ENCODE measurements around the gene HSPA9.
A peak's percentile ranks its signal among the peaks of the same experiment; 100 is the strongest.

Gene HSPA9

DNA sequence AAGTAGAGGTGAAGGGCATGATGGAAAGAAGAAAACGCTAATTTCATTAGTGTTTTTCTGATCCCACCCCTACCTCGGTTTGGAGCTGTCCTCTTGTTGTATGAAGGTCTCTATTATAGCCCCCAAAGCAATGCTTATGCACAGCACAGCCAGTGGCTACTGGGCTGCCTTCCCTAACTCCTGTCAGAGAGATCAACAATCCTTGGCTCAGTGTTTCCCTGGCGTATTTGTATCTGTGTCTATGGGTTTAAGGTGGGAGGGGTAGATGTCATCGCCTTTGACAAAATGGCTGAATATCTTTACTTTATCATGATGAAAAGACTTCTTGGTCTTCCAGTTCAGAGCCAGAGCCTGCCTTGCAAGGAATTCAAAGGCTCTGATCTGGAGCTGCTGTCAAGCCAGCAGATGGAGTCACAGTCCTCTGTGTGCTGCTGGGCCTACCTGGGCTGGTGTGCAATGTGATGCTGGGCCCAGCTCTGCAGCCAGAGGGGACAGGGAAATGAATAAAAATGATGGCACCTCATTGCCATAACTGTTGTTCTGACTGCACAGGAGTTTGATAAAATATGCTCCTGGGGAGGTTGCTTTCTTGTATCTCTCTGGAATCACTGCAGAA, 20.1 kb upstream of the HSPA9 start:
- in situ Hi-C loops (cut with MboI; ENCODE audit: low sequenced_read_pairs, unreplicated experiment): no loop called here
- peak; percentile 26 for TF ChIP-seq CTCF (IDR thresholded peaks at IDR 0.05; ENCODE audit: borderline replicate concordance, control extremely low read depth, extremely low read depth, insufficient read depth, missing control alignments)
- DNase-seq (ENCODE audit: low spot score): no peak

GRCh38 chr5:138594305-138595058, 19.3 kb upstream of the HSPA9 start:
- peak; percentile 5 for TF ChIP-seq CTCF (IDR thresholded peaks at IDR 0.05; ENCODE audit: borderline replicate concordance, control extremely low read depth, extremely low read depth, insufficient read depth, missing control alignments)
- DNase-seq (ENCODE audit: low spot score): no peak
- in situ Hi-C loops (cut with MboI; ENCODE audit: low sequenced_read_pairs, unreplicated experiment): no loop called here

GRCh38 chr5:138588013-138588788, 13.0 kb upstream of the HSPA9 start:
- no peak for TF ChIP-seq CTCF (IDR thresholded peaks at IDR 0.05; ENCODE audit: borderline replicate concordance, control extremely low read depth, extremely low read depth, insufficient read depth, missing control alignments)
- in situ Hi-C loops (cut with MboI; ENCODE audit: low sequenced_read_pairs, unreplicated experiment): no loop called here
- no peak for DNase-seq (ENCODE audit: low spot score)

DNA sequence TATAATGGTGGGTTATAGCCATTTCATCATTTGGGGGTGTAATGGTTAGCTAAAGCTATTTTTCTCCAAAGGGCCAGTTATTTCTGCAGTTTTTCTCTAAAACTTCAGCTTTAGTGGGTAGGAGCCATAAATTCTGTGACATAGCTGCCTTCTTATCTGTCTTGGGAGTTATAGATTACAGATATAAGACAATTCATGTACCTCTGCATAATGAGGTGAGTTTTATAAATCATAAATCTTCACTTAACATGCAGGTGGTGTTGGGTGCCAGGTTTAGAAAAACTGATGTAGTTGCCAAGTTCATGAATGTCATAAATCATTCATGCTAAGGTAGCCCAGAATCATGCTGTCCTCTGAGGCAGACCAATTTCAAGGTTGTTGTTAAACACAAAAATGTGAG, 10.0 kb upstream of the HSPA9 start:
- TF ChIP-seq CTCF (IDR thresholded peaks at IDR 0.05; ENCODE audit: borderline replicate concordance, control extremely low read depth, extremely low read depth, insufficient read depth, missing control alignments): no peak
- in situ Hi-C loops (cut with MboI; ENCODE audit: low sequenced_read_pairs, unreplicated experiment): no loop called here
- DNase-seq (ENCODE audit: low spot score): no peak

DNA sequence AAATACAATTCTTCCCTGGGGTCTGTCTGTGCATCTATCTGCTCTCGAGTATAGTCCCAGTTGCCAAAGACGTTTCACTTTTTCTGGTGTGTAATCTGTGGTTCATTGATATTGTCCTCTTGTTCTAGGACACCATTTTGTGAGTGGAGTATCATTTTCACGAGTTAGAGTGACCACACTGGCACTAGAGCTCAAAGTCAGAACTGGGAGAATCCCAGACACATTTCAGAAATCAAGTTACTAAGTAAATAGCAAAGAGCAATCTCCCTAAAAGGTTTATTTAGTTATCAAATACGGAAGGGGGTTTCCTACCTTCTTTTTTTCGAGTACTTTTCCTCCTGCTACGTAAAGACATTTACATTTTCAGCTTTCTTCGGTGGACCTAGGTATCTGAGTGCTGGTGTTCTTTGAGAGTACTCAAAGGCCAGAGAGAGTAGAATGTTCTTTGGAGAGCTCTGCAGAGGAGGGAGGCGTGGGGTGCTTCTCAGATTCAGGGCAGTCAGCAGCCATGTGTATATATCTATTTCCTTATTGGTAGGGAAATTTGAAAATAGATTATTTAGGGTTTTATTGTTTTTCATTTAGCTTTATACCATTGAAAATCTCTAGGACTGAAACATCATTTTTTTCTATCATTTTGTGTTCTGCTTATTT, 8.9 kb upstream of the HSPA9 start:
- TF ChIP-seq CTCF (IDR thresholded peaks at IDR 0.05; ENCODE audit: borderline replicate concordance, control extremely low read depth, extremely low read depth, insufficient read depth, missing control alignments): no peak
- no peak for DNase-seq (ENCODE audit: low spot score)
- in situ Hi-C loops (cut with MboI; ENCODE audit: low sequenced_read_pairs, unreplicated experiment): no loop called here

DNA sequence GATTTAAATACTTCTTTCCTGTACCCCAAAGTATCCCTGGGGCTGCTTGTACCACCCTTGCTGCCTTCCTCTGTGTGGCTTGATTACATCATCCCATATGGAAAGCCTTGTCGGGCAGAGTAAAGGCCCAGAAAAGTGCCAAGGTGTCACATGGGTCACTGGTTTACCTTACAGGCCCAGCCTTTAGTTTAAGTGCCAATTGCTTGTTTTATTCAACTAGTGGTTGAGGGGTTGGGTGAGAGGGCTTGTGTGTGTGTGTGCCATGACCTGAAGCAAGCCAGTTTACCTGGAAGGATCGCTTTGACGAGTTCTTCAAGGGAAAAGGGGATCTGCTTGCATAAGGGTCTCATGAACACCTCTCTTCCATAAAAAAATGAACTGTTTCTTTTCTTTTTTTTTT, 7.8 kb upstream of the HSPA9 start:
- no peak for TF ChIP-seq CTCF (IDR thresholded peaks at IDR 0.05; ENCODE audit: borderline replicate concordance, control extremely low read depth, extremely low read depth, insufficient read depth, missing control alignments)
- DNase-seq (ENCODE audit: low spot score): no peak
- in situ Hi-C loops (cut with MboI; ENCODE audit: low sequenced_read_pairs, unreplicated experiment): no loop called here
